HG03280 (cell line): Measurements from ENCODE around the gene PRDM10.

ENCODE experiments used
- ATAC-seq: cut with Tn5 transposase; IDR thresholded peaks from one replicate; pipeline ENCODE4 v1.9.1; 2021; ENCODE audit warnings: mild to moderate bottlenecking, moderate library complexity; ENCODE audit not compliant: unreplicated experiment

Gene PRDM10

DNA sequence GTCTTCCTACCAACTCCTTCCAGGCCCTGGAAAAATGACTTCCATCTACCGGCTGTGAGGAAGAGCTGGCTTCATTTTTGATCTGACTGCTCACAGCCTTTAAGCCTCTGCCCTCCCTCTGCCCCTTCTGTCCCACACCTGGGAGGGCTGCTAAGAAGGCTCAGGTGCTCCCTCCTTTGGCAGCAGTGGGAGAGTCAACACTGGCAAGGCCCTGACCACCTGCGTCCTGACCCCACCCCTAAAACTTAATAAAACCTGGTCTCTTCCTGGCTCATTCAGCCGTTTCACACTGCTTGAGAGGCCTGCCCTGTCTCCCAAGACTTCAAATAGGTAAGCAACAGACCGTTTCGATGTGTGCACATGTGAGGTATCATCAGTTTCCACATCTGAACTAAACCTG lies 55.2 kb downstream of the PRDM10 start:
- ATAC-seq, result no peak

DNA sequence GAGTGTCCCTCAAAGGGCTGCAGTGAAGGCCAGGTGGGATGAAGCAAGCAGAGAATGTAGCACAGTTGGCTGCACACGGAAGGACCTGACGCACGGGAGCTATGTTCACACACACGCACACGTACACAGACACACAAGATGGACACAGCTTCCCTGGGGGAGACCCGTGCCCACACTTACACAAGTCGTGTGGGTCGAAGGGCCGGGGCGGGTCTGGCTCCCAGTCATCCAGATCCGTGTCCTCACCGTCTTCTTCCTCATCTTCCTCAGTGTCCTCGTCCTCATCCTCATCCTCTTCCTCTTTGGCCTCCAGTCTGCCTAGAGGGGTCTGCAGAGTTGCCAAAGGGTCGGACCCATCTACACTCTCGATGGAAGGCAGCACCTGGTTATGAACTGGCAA lies 55.7 kb downstream of the PRDM10 start:
- no peak for ATAC-seq

DNA sequence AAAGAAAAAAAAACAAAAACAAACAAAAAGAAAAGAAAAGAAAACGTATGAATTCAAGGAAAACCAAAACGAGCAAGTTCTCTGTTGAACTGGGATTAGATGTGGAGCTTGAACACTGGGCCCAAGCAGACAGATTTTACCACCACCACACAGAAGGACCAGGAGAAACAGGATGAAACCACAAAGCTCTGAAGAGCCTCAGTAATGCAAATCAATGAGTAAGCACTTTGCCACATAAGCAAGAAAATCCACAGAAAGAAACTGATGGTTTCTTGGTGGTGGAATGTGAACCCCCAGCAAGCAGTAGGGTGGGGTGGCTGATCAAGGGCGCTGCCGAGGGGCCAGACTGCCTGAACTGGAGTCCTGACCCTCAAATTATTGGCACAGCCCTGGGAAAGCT lies 56.4 kb downstream of the PRDM10 start:
- ATAC-seq, result no peak

DNA sequence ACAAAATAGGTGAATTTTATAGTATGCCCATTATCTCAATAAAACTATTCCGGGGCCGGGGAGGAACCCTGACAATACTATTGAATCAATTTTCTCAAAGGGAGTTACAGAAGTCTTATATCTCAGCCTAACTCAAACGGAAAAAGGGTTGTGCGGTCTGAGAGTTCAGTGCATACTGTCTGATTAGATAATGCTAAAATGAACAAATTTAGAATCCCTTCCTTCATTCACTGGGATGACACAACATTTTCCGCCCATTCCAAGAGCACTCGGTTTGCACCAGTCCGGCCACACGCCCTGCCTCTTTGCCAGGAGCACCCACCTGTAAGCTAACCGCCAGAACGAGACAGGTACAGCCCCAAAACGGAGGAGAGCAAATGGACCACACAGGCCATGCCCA lies 57.3 kb downstream of the PRDM10 start:
- no peak for ATAC-seq

DNA sequence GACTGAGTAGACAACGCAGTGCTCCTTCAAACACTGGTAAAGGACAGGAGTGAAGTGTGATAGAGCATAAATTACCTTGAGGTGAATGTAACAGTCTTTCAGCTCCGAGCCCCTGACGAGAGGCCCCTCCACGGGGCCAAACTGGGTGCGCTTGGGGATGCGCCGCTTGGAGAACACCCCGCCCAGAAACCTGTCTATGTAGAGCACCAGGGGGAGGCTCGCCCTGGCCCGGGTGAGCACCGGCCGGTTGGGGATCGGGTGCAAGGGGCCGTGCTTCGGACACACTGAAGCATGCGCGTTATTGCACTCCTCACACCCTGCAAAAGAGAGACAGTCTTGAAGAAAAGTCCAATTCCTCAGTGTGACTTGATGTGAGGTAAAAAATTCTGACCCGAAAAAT lies 57.9 kb downstream of the PRDM10 start:
- no peak for ATAC-seq

DNA sequence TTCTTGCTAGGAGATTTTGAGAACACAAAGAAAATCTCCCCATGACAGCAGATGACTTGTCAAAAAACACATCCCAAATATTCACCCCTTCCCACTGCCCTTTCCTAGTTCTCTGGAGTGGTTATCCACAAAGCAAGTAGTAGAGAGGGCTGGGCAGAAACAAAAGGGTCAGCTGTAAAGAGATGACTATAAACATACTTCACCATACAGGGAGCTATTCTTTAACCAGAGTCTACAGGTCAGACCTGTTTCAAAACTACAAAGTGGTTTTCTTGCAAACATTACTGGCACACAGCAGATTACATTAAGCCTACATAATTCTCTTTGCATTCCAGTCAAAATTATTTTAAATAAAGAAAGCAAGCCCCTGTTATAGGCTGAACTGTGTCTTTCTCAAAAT lies 59.6 kb downstream of the PRDM10 start:
- ATAC-seq, result no peak

DNA sequence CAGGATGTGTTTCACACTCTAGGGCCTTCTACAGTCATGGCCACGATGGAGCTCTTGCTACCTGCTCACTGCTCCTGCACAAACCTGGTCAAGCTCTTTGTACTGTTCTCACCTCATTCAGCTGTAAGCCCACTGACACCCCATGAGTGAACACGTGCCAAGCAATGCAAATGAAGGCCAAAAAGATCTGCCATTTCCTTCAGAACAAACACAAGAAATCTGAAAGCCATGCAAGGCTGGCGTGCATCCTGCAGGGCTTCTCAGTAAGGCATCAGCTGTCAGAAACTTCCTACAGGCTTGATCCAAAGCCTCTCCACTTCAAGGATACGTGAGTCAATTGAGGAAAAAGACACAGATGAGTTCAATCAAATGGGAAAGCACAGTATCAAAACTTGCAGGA lies 63.1 kb downstream of the PRDM10 start:
- no peak for ATAC-seq

DNA sequence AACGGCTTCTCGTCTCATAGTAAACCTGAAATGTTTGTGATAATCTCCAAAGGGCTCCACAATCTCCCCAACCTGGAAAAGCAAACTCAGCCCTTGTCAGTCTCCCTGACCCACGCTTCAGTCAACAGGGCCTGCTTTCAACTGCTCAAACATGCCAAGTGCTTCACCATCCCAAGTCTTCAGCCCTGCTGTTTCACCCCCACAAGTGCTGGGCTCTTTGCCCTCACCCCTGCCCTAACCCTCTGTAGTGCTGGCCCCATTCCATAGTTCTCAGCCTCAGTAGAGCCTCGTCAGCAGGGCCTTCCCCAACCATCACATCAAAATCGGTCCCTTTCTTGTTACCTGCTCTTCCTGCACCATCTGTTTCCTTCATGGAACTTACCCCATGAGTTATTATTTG lies 63.9 kb downstream of the PRDM10 start:
- no peak for ATAC-seq

DNA sequence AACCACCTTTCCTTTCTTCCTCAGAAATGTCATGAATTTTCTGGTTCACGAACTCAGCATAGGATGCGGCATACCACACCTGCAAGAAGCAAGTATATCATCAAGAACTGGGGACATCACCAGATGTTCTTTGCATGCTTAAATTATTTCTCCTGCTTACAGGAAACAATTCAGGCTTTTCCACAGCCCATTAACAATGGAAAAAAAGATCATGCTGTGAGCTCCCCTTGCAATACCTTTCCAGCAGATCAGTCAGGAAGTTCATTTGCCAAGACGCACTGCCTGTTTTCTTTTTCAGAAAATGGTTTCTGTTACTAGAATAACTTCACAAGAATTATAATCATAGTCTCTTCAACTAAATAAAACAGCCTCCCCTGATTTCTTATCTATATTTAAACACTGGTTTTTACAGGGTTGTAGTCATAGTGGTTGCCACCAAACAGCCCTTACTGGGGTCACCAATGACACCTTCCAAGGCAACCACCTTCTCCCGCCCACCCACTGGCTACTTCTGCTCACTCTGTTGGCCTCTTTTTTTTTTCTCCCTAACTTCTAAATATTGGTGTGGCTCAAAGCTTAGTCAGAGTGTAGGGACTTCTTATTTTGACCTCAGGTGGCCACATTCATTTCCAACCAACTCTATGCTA lies 64.9 kb downstream of the PRDM10 start:
- ATAC-seq, result no peak

DNA sequence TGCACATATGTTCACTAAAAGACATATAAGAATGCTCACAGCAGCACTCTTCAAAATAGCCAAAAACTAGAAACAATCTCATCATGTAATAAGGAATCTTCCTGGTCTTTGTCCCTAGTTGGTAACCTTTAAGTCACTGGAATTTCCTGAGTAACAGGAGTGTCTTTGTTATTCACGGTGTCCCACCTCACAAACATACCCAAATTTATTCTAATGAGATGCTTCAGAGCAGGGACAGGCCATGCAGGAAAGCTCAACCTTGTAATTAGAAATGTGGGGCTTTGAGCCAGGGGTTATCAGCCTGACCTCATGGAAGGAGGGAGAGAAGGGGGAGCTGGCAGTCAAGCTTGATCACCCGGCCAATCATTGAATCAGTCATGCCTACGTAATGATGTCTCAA lies 66.9 kb downstream of the PRDM10 start:
- ATAC-seq, result no peak

DNA sequence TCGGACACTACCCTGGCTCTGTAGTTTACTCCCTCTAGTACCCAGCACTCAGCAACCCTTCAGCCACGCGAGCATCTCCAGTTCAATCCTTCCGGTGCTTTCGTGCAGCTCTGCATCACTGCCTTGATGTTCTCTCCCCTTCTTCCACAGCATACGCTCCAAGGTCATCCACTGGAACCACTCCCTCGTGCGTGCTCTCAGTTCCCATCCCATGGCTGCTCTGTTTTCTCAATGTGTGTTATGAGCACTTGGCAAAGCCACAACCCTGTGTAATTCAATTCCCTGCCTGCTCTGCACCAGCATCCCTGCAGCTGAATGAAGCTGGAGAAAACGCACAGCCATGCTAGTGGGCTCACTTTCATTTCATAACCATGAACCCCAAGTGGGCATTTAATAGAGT lies 68.7 kb downstream of the PRDM10 start:
- ATAC-seq, result no peak

DNA sequence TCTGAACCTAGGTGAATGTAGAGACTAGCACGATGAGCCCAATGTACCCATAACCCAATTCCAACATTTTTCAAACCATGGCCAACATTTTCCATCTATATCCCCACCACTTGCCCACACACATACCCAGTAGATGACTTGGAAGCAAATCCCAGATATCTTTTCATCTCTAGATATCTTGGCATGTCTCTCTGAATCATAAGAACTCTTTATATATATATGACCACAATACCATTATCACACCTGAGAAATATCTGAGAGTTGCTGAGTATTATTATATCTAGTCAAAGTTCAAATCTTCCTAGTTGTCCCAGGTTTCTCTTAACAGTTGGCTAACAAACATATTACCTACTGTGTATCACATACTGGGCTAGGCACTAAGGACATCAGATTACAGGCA lies 69.4 kb downstream of the PRDM10 start:
- ATAC-seq, result no peak

DNA sequence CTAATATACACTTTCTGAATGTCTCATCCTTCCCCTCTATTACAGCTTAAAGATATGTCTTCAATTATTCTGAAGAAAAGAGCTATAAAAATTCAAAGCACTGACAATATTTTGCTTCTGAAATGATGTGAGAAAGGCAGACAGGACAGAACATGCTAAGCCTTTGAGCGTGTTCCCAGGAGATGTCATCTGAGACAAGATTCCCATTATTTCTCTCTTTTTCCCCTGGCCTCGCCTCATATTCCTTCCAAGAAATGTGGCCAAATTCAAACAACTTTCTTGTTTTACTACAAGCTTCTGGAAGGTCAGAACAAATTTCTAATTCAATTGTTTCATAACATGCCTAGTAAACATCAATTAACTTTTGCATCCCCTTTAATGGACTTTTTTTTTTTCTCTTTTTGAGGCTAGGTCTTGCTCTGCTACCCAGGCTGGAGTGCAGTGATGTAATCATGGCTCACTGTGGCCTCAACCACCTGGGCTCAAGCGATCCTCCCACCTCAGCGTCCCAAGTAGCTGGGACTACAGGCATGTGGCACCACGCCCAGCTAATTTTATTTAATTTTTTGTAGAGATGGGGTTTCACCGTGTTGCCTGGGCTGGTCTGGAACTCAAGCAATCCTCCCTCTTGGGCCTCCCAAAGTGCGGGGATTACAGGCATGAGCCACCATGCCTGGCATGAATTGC lies 70.1 kb downstream of the PRDM10 start:
- no peak for ATAC-seq

DNA sequence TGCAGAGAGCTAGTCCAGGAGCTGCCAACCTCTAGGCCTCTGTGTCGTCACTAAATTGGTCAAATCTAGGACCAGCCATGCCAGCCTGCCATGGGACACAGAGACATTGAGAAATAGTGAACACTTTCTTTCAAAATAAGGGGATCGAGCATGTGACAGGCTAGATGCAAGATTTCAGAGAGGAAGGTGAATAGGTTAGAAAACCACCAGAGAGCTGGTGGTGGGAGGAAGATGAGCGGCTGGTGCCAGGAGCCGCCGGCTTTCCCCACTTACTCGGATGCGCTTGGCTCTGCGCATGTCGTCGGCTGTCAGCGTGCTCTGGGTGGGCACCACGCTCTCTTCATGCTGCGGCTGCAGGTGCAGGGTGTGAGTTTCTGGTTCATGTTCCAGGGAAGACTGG lies 71.9 kb downstream of the PRDM10 start:
- no peak for ATAC-seq

DNA sequence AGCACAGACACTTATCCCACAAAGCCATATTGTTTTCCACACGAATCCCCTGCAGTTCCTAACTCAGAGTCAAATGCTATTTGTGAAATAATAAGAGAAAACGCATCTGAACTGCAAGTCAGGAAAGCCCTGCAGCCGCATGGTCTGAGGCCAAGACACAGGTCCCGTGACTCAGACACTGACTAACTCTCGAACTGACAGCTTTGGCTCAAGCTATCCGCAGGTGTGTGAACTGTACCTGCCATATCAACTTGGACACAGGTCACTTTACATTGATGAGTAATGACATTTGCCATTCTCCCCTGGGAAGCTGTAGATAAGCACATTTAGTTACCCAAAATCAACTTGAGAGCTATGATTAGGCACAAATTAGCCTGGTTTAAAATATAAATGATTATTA lies 72.3 kb downstream of the PRDM10 start:
- ATAC-seq, result no peak

DNA sequence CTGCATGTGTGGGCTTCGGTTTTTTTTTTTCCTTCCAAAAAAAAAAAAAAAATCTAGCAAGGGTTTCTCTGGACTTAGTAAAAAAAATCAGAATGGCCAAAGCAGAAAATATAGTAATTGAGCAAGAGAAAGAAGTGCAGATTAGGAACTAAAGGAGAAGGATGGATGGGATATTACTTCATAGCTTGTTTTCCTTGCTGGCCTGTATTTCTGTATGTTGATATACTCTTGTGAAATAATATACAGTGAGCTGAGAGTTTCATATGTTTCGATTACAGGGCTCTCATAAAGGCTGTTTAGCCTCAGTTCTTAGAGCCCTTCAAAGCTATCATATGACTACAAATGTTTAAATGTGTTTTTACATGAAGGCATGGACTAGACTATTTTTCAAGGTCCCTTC lies 72.9 kb downstream of the PRDM10 start:
- ATAC-seq, result no peak

DNA sequence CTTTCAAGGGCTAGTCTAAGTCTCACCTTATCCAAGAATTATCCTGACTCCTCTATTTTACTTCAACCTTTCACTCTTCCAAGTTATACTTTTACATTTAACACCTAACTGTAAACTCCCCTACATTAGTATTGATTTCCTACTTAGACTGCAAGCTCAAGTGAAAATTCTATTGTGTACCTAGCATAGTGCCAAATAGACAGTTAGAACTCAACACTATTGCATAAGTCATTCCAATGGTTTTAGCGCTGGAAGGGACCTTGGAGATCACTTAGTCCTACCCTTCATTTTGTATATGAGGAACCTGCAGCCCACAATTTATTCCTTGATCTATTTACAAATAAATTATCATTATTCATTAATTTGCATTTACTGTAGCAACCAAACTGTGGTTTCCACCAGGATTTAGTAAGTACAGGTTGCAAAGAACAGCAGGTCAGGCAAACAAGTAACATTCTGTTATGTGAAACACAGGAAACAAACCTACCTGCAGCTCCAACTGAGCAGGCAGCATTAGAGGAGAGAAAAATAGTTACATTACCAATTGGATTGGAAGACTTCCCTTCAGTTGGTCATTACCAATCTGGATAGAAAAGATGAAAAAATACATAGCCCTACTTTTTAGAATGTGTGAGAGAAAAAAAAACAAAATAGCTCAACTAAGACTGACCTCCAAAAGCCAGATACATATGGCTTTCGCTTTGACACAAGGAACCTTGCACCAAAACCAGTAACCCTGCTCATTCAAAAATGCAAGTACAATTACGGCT lies 73.5 kb downstream of the PRDM10 start:
- ATAC-seq, result no peak

DNA sequence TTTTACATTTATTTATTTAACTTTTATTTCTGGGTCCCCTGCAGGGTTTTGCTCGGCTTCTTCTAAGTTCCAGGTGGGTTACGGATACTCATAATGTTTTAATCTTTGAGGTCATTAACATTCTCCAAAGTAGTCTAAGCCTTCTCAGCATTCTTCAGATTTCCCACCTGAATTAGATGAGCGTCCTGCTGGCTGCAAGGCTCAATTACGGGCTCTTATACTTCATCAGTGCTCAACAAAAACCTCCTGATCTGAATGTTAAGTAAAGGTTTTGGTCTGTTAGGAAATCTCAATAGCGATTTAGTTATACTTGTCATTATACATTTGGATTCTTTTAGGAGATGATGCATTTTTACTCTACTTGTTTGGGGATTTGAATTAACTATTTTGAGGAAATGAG lies 80.0 kb downstream of the PRDM10 start:
- ATAC-seq, result no peak

DNA sequence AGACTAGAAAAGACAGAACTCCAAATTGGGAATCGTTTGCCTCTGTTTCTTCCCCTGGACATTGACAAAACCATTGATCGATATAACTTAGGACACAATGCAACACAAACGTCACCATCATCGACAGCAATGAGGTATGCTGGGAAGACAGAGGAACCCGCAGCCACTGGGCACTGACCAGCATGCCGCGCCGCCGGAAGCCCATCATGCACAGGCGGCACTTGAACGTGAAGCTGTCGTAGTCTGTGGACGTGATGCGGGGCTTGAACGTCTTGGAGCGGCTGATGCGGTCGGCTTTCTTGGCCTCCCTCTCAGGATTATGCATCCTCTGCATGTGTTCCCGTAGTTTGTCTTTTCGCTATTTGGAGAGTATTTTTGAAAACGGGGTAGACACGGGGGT lies 84.3 kb downstream of the PRDM10 start:
- ATAC-seq, result no peak

DNA sequence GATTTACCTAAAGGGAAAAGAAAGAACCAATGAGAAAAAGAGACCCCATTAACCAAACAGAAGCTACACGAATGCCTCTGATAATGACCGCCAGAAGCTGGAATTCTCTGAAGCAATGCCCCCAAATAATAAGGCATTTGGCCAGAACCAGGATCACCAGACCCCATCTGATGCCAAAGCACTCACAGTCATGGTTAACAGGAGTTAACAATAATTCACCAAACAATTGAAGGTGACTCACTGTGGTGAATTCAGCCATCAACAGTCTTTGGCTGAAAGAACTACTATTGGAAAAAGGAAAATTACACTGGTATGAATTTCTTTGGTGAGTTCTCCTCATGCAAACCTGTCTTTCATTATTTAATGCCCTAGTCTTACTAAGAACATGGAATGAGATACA lies 85.4 kb downstream of the PRDM10 start:
- ATAC-seq, result no peak

DNA sequence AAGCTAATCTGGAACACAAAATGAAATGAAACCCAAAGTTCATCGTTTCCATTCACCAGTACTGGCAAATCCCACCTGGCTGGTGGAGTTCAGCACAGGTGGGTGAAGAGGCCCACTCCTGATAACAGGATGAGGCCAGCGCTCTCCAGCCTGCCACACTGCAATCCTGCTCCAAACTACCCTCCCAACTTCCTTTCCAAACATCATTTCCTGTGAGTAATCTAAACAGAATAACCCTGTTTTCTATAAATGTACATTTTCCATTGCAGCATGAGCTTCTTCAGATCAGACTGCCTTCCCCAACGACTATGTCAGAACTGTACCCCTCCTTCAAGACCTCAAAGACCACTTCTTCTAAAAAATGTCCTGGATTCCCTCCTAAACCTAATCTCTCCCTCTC lies 91.3 kb downstream of the PRDM10 start:
- ATAC-seq, result no peak

DNA sequence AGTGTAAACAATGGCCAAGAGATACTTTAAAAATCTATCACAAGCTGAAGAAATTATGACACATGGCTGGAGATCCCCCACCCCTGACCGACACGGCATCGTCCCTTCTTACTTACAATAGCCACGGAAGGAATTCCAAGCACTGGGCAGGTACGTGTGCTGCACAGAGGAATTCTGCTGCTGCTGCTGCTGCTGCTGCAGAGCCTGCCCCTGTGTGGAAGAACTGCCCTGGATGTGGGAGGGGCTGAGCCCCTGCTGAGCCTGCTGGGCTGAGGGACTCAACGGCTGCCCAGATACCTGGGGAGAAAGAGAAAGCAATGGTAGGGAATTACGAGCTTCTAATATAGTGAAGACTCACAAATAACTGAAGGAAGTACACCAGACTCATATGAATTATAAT lies 92.3 kb downstream of the PRDM10 start:
- no peak for ATAC-seq
